A549 (cell line): ENCODE results near the gene ZSWIM3.

Source experiments
- BCL3 ChIP-seq: fragments of >200 bp; sonication (Bioruptor Twin); formaldehyde crosslinking; IDR thresholded peaks from 3 replicates; pipeline ENCODE4 v1.6.1; 2016
- CEBPB ChIP-seq, 2 experiments: fragments of >200 bp in 1 of 2; sonication (Bioruptor Twin) in 1 of 2; formaldehyde crosslinking in 1 of 2; IDR thresholded peaks; 2 replicates each; pipeline ENCODE4 v1.6.1; 2012 to 2016
- KDM1A ChIP-seq: fragments of 200-600 bp; sonication (generic); IDR thresholded peaks from 2 replicates; pipeline ENCODE4 v1.6.1; 2016; ENCODE audit warnings: low read depth, mild to moderate bottlenecking
- PHF8 ChIP-seq: fragments of 200-600 bp; sonication (generic); IDR thresholded peaks from 2 replicates; pipeline ENCODE4 v1.6.1; 2016; ENCODE audit warnings: low read depth, mild to moderate bottlenecking, antibody characterized with exemption, moderate library complexity, borderline replicate concordance

- TF ChIP-seq KDM1A (no peak), PHF8 (no peak), BCL3 (no peak), CEBPB (IDR thresholded peaks at IDR 0.05) (no peak)
These were observed 3.3 kb downstream of the ZSWIM3 start for GRCh38 chr20:45860560-45861220.
